H9 (cell line): ENCODE data around the gene SLC6A2. TPM values are rescaled to one million over a fixed set of nuclear protein-coding genes. Genes with fewer than 3 reads are reported as not detected.

Experiments
- DNase-seq: peaks from one replicate; pipeline ENCODE4 v3.0.0-alpha.2; 2017
- H2AFZ ChIP-seq: one replicate; pipeline ENCODE4 v1.6.1; 2013; ENCODE audit warnings: mild to moderate bottlenecking, low read length, control low read depth, moderate library complexity
- H2AK5ac ChIP-seq: 2 replicates; pipeline ENCODE4 v1.6.1; 2013; ENCODE audit warnings: low read length, control low read depth, mixed read lengths; ENCODE audit not compliant: insufficient read length
- H2BK120ac ChIP-seq: one replicate; pipeline ENCODE4 v1.6.1; 2013; ENCODE audit warnings: low read depth, mild to moderate bottlenecking, low read length, control low read depth, inconsistent platforms; ENCODE audit not compliant: poor library complexity, severe bottlenecking
- H2BK12ac ChIP-seq: 2 replicates; pipeline ENCODE4 v1.6.1; 2013; ENCODE audit warnings: low read length, control low read depth, mixed read lengths, low read depth; ENCODE audit not compliant: insufficient read length
- H2BK15ac ChIP-seq: 2 replicates; pipeline ENCODE4 v1.6.1; 2013; ENCODE audit warnings: low read depth, low read length, control low read depth
- H2BK20ac ChIP-seq: one replicate; pipeline ENCODE4 v1.6.1; 2013; ENCODE audit warnings: low read depth, mild to moderate bottlenecking, low read length, control low read depth, inconsistent platforms; ENCODE audit not compliant: poor library complexity, severe bottlenecking
- H2BK5ac ChIP-seq: 2 replicates; pipeline ENCODE4 v1.6.1; 2013; ENCODE audit warnings: low read length, control low read depth, mixed read lengths; ENCODE audit not compliant: insufficient read length
- H3K14ac ChIP-seq: 2 replicates; pipeline ENCODE4 v1.6.1; 2013; ENCODE audit warnings: low read length, control low read depth; ENCODE audit not compliant: insufficient read depth
- H3K18ac ChIP-seq: 2 replicates; pipeline ENCODE4 v1.6.1; 2013; ENCODE audit warnings: low read depth, mild to moderate bottlenecking, mixed read lengths, low read length, control low read depth; ENCODE audit not compliant: insufficient read length
- H3K23ac ChIP-seq: 2 replicates; pipeline ENCODE4 v1.6.1; 2013; ENCODE audit warnings: low read length, control low read depth, mixed read lengths, low read depth; ENCODE audit not compliant: insufficient read length
- H3K23me2 ChIP-seq: 2 replicates; pipeline ENCODE4 v1.6.1; 2013; ENCODE audit warnings: low read depth, mild to moderate bottlenecking, mixed read lengths, low read length, control low read depth; ENCODE audit not compliant: insufficient read length, poor library complexity, severe bottlenecking
- H3K27ac ChIP-seq: 2 replicates; pipeline ENCODE4 v1.5.1; 2013; ENCODE audit warnings: low read length, control low read depth, mixed read lengths, low read depth; ENCODE audit not compliant: insufficient read length
- H3K27me3 ChIP-seq: 2 replicates; pipeline ENCODE4 v1.6.1; 2013; ENCODE audit warnings: low read length, control low read depth, inconsistent platforms; ENCODE audit not compliant: insufficient read depth
- H3K4ac ChIP-seq: 2 replicates; pipeline ENCODE4 v1.6.1; 2013; ENCODE audit warnings: low read depth, mild to moderate bottlenecking, control low read depth, inconsistent platforms, low read length, moderate library complexity
- H3K4me1 ChIP-seq: 2 replicates; pipeline ENCODE4 v1.6.1; 2013; ENCODE audit warnings: low read length, control low read depth, inconsistent platforms; ENCODE audit not compliant: insufficient read depth
- H3K4me2 ChIP-seq: 2 replicates; pipeline ENCODE4 v1.6.1; 2013; ENCODE audit warnings: low read length, control low read depth, mixed read lengths; ENCODE audit not compliant: insufficient read length, insufficient read depth
- H3K56ac ChIP-seq: 2 replicates; pipeline ENCODE4 v1.6.1; 2013; ENCODE audit warnings: low read depth, mild to moderate bottlenecking, mixed read lengths, low read length, control low read depth; ENCODE audit not compliant: insufficient read length
- H3K79me1 ChIP-seq: 2 replicates; pipeline ENCODE4 v1.6.1; 2013; ENCODE audit warnings: low read depth, mild to moderate bottlenecking, moderate library complexity, low read length, control low read depth, inconsistent platforms; ENCODE audit not compliant: insufficient read depth, poor library complexity, severe bottlenecking
- H3K79me2 ChIP-seq: 2 replicates; pipeline ENCODE4 v1.6.1; 2013; ENCODE audit warnings: low read length, control low read depth, inconsistent platforms; ENCODE audit not compliant: insufficient read depth
- H3K9ac ChIP-seq: 2 replicates; pipeline ENCODE4 v1.6.1; 2013; ENCODE audit warnings: low read length, control low read depth, mixed read lengths; ENCODE audit not compliant: insufficient read length; ENCODE audit errors: extremely low read depth
- H3K9me3 ChIP-seq: one replicate; pipeline ENCODE4 v1.6.1; 2013; ENCODE audit warnings: low read depth, low read length, inconsistent platforms; ENCODE audit not compliant: control insufficient read depth
- H3T11ph ChIP-seq: one replicate; pipeline ENCODE4 v1.6.1; 2013; ENCODE audit warnings: mild to moderate bottlenecking, low read length, control low read depth, inconsistent platforms
- H4K20me1 ChIP-seq: one replicate; pipeline ENCODE4 v1.6.1; 2013; ENCODE audit not compliant: control insufficient read depth, insufficient read length, insufficient read depth
- H4K5ac ChIP-seq: 2 replicates; pipeline ENCODE4 v1.6.1; 2013; ENCODE audit warnings: low read depth, mild to moderate bottlenecking, mixed read lengths, low read length, control low read depth; ENCODE audit not compliant: insufficient read length
- H4K8ac ChIP-seq: replicated peaks from 2 replicates; pipeline ENCODE4 v1.6.1; 2013; ENCODE audit warnings: low read length, control low read depth, mixed read lengths, low read depth; ENCODE audit not compliant: insufficient read length
- H4K91ac ChIP-seq: 2 replicates; pipeline ENCODE4 v1.6.1; 2013; ENCODE audit warnings: low read depth, mild to moderate bottlenecking, moderate library complexity, mixed read lengths, low read length, control low read depth; ENCODE audit not compliant: insufficient read length
- H3K27ac Mint-ChIP-seq, 3 experiments: 2 replicates in 2 of 3; 3 replicates in 1 of 3; pipeline ENCODE4 v1.8.0; 2020 to 2021; ENCODE audit warnings: mixed read lengths in 3 of 3, mild to moderate bottlenecking in 1 of 3, moderate library complexity in 1 of 3
- H3K27me3 Mint-ChIP-seq: 2 replicates; pipeline ENCODE4 v1.8.0; 2021; ENCODE audit warnings: low read depth, mild to moderate bottlenecking, moderate library complexity, mixed read lengths
- H3K36me3 Mint-ChIP-seq, 3 experiments: 2 replicates in 2 of 3; 3 replicates in 1 of 3; pipeline ENCODE4 v1.8.0; 2020 to 2021; ENCODE audit warnings: low read depth in 3 of 3, mixed read lengths in 3 of 3; ENCODE audit not compliant: insufficient read depth in 1 of 3
- H3K4me1 Mint-ChIP-seq, 2 experiments: 2 replicates each; pipeline ENCODE4 v1.8.0; 2020; ENCODE audit warnings: mixed read lengths in 2 of 2
- H3K4me3 Mint-ChIP-seq, 2 experiments: 2 replicates in 1 of 2; 3 replicates in 1 of 2; pipeline ENCODE4 v1.8.0; 2020 to 2021; ENCODE audit warnings: mild to moderate bottlenecking in 2 of 2, mixed read lengths in 2 of 2, moderate library complexity in 1 of 2
- H3K9me3 Mint-ChIP-seq, 2 experiments: 2 replicates in 1 of 2; 3 replicates in 1 of 2; pipeline ENCODE4 v1.8.0; 2020; ENCODE audit warnings: mild to moderate bottlenecking in 2 of 2, mixed read lengths in 2 of 2, moderate library complexity in 1 of 2
- CTCF ChIP-seq: fragments of 200-600 bp; sonication (generic); conservative IDR thresholded peaks from 3 replicates; pipeline ENCODE4 v1.8.0; 2021; ENCODE audit warnings: antibody characterized with exemption, mild to moderate bottlenecking
- WGBS: extraction: QIAGEN DNeasy Blood & Tissue Kit; methylation state at CpG from one replicate; pipeline ENCODE4 v1.1.7; 2013; ENCODE audit warnings: missing lambda C conversion rate, low lambda C conversion rate, mixed read lengths; ENCODE audit not compliant: insufficient read length; ENCODE audit errors: extremely low coverage; 5-methylcytosine and 5-hydroxymethylcytosine counted together
- total RNA-seq: library from RNA; stranded (reverse); gene quantifications from 2 replicates; pipeline ENCODE4 v1.2.1, GENCODE V29; 2021

Gene SLC6A2
- total RNA-seq, 1 experiment from 2014 or later: 0.24 TPM

DNA sequence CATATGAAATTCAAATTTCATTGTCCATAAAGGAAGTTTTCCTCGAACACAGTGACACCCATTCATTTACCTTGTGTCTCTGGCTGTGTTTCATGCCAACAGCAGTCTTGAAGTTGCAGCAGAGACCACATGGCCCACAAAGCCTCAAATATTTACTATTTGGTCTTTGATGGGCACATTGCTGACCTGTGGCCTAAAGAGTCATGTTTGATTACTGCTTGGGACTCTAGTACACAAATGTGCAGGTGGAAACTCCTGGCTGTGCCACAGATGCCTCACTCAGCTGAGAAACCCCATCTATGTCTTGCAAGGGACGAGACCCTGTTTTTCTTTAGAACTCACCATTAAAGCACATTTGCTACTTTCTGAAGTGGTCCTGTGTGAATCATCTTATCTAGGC lies 76.7 kb downstream of the SLC6A2 start:
- WGBS: no CpG with 5 or more reads among the region's 2 CpGs
- H3K9me3 Mint-ChIP-seq: peaks cover 0 to 4% of the 10 kb centered on the region in 2 experiments; a peak in 2 of 5 replicates
- Histone ChIP-seq H3T11ph (no peak overlapping the region), H3K4me1 (no peaks in the 10 kb centered on the region), H3K79me2 (no peaks in the 10 kb centered on the region), H3K4ac (no peak overlapping the region), H2BK15ac (no peak overlapping the region), H3K56ac (no peak overlapping the region), H3K9ac (no peak overlapping the region), H2BK5ac (no peak overlapping the region), H2BK120ac (no peak overlapping the region), H3K14ac (no peak overlapping the region), H3K23me2 (no peaks in the 10 kb centered on the region), H2BK20ac (no peak overlapping the region), H3K79me1 (no peaks in the 10 kb centered on the region), H4K20me1 (no peaks in the 10 kb centered on the region), H2AK5ac (no peak overlapping the region), H3K23ac (no peak overlapping the region), H4K8ac (no peak overlapping the region), H3K9me3 (no peaks in the 10 kb centered on the region), H3K27ac (no peak overlapping the region), H3K18ac (no peak overlapping the region), H3K27me3 (no peaks in the 10 kb centered on the region), H4K91ac (no peak overlapping the region), H2AFZ (no peak overlapping the region), H3K4me2 (no peak overlapping the region), H2BK12ac (no peak overlapping the region), H4K5ac (no peak overlapping the region)
- no peaks in the 10 kb centered on the region for H3K4me1 Mint-ChIP-seq
- H3K27me3 Mint-ChIP-seq: peaks cover 33% of the 10 kb centered on the region
- no peaks in the 10 kb centered on the region for H3K36me3 Mint-ChIP-seq
- H3K27ac Mint-ChIP-seq: no peak overlapping the region
- no peak overlapping the region for H3K4me3 Mint-ChIP-seq
- no peak for DNase-seq
- no peak for TF ChIP-seq CTCF
